ENCODE data around the gene PTPRU.

Gene PTPRU

GRCh38 chr1:29285771-29286170 is 49.4 kb downstream of the PTPRU start:
- TF ChIP-seq ZFX (IDR thresholded peaks at IDR 0.05; ENCODE audit: borderline replicate concordance), result no peak
- TF ChIP-seq, protein P1, sequence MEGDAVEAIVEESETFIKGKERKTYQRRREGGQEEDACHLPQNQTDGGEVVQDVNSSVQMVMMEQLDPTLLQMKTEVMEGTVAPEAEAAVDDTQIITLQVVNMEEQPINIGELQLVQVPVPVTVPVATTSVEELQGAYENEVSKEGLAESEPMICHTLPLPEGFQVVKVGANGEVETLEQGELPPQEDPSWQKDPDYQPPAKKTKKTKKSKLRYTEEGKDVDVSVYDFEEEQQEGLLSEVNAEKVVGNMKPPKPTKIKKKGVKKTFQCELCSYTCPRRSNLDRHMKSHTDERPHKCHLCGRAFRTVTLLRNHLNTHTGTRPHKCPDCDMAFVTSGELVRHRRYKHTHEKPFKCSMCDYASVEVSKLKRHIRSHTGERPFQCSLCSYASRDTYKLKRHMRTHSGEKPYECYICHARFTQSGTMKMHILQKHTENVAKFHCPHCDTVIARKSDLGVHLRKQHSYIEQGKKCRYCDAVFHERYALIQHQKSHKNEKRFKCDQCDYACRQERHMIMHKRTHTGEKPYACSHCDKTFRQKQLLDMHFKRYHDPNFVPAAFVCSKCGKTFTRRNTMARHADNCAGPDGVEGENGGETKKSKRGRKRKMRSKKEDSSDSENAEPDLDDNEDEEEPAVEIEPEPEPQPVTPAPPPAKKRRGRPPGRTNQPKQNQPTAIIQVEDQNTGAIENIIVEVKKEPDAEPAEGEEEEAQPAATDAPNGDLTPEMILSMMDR (IDR thresholded peaks at IDR 0.05), result no peak
- no peak overlapping the region for H3K27ac ChIP-seq

DNA sequence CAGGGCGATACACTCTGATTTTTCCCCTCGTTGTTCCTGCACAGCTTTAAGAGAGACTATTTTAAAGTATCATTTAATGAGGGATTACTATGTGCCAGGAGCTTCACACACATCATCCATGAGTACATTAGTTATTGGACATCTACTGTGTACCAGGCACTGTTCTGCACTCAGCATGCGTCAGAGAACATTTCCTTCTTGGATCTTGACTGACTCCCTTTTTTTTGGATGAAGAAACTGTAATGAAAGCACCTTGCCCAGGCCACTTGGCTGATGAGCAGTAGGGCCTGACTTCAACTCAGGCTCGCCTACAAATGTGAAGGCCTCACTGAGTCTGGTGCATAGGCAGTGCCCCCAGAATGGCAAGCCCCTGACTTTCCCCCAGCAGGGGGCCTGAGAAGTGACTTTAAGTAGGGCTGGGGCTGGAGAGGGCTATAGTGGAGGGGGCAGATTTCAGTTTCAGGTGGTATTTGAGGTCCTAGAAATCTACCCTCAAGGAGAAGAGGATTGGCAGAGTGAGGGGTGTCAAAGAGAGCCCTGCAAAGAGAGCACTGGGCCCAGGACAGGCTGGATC is 50.0 kb downstream of the PTPRU start:
- TF ChIP-seq, protein P1 (IDR thresholded peaks at IDR 0.05), result no peak
- no peak for TF ChIP-seq ZFX (IDR thresholded peaks at IDR 0.05; ENCODE audit: borderline replicate concordance)
- no peak overlapping the region for H3K27ac ChIP-seq

GRCh38 chr1:29289493-29289892 is 53.2 kb downstream of the PTPRU start:
- TF ChIP-seq, protein P1 (IDR thresholded peaks at IDR 0.05), result no peak
- no peak for TF ChIP-seq ZFX (IDR thresholded peaks at IDR 0.05; ENCODE audit: borderline replicate concordance)
- H3K27ac ChIP-seq, result no peak overlapping the region

DNA sequence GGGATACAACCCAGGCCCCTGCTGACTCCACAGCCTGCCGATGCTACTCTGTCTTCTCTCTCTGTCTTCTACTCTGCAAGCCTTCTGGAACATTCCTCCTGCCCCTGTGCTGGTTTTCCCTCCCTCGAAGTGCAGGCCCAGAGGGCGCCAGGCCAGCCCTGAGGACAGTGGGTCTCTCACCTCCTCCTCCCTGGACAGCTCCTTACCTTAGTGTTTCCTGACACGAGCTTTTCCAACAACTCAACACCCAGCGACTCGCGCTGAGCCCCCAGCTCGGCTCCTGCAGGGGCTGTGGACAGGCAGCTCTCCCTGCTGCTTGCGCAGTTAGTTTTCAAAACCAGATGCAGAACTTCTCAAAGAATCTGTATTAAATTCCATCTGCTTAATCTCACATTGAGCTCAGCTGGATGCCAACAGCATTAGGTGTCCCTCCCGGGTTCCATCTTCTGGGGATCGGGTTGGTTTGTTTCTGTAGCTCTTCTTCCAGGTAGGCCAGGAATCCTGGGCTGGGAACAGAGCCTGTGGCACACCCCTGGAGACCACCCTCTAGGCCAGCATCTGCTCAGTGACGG is 54.2 kb downstream of the PTPRU start:
- H3K27ac ChIP-seq, result no peak overlapping the region
- TF ChIP-seq ZFX (IDR thresholded peaks at IDR 0.05; ENCODE audit: borderline replicate concordance), result no peak
- TF ChIP-seq, protein P1 (IDR thresholded peaks at IDR 0.05), result no peak

- no peak overlapping the region for H3K27ac ChIP-seq
- TF ChIP-seq, protein P1 (IDR thresholded peaks at IDR 0.05), result no peak
- TF ChIP-seq ZFX (IDR thresholded peaks at IDR 0.05; ENCODE audit: borderline replicate concordance), result no peak
These were observed 55.4 kb downstream of the PTPRU start for GRCh38 chr1:29291756-29292155.

GRCh38 chr1:29292344-29292743 is 56.0 kb downstream of the PTPRU start:
- no peak overlapping the region for H3K27ac ChIP-seq
- TF ChIP-seq, protein P1 (IDR thresholded peaks at IDR 0.05), result no peak
- TF ChIP-seq ZFX (IDR thresholded peaks at IDR 0.05; ENCODE audit: borderline replicate concordance), result no peak

GRCh38 chr1:29297450-29297849 is 61.1 kb downstream of the PTPRU start:
- TF ChIP-seq, protein P1 (IDR thresholded peaks at IDR 0.05), result no peak
- no peak for TF ChIP-seq ZFX (IDR thresholded peaks at IDR 0.05; ENCODE audit: borderline replicate concordance)

More at GRCh38 chr1:29297450-29297849, 61.1 kb downstream of the PTPRU start:
- H3K27ac ChIP-seq, result no peak overlapping the region
